Measurements from ENCODE around the gene IL17F.

GRCh38 chr6:52284460-52285176, 40.3 kb upstream of the IL17F start, which contains the start of gene MCM3:
- TF ChIP-seq CTCF (IDR thresholded peaks at IDR 0.05): no peak
- TF ChIP-seq REST (IDR thresholded peaks at IDR 0.05; ENCODE audit: insufficient read depth in 1 of 2, low read depth in 2 of 2, low read length in 1 of 2): no peak

All from Panc1 (cell line).